ENCODE data around the gene LONRF3. TPM values are rescaled to one million over a fixed set of nuclear protein-coding genes. Genes with fewer than 3 reads are reported as not detected.

The LONRF3 gene
- total RNA-seq, 1 donor from 2014 or later: 7.2 TPM

- Histone ChIP-seq H3K4me3 (ENCODE audit: low read depth, low read length) (no peak overlapping the region), H3K27me3 (ENCODE audit: control insufficient read depth, insufficient read depth, low read length) (no peaks in the 10 kb centered on the region), H3K36me3 (ENCODE audit: control insufficient read depth, insufficient read depth, low read length) (no peaks in the 10 kb centered on the region)
- DNase-seq (ENCODE audit: low read depth): no peak
- TF ChIP-seq CTCF (IDR thresholded peaks at IDR 0.05; ENCODE audit: insufficient read depth, low read length, poor library complexity, severe bottlenecking): no peak
Measured at GRCh38 chrX:119045884-119046283, 71.5 kb downstream of the LONRF3 start.

GRCh38 chrX:119055687-119056086, 81.3 kb downstream of the LONRF3 start:
- no peak for DNase-seq (ENCODE audit: low read depth)
- Histone ChIP-seq H3K27me3 (ENCODE audit: control insufficient read depth, insufficient read depth, low read length) (no peaks in the 10 kb centered on the region), H3K4me3 (ENCODE audit: low read depth, low read length) (no peak overlapping the region), H3K36me3 (ENCODE audit: control insufficient read depth, insufficient read depth, low read length) (no peaks in the 10 kb centered on the region)
- no peak for TF ChIP-seq CTCF (IDR thresholded peaks at IDR 0.05; ENCODE audit: insufficient read depth, low read length, poor library complexity, severe bottlenecking)

- Histone ChIP-seq H3K27me3 (ENCODE audit: control insufficient read depth, insufficient read depth, low read length) (no peaks in the 10 kb centered on the region), H3K4me3 (ENCODE audit: low read depth, low read length) (no peak overlapping the region), H3K36me3 (ENCODE audit: control insufficient read depth, insufficient read depth, low read length) (no peaks in the 10 kb centered on the region)
- TF ChIP-seq CTCF (IDR thresholded peaks at IDR 0.05; ENCODE audit: insufficient read depth, low read length, poor library complexity, severe bottlenecking): no peak
- no peak for DNase-seq (ENCODE audit: low read depth)
Measured at GRCh38 chrX:119062750-119063374, 88.4 kb downstream of the LONRF3 start.

GRCh38 chrX:119063428-119063827, 89.0 kb downstream of the LONRF3 start:
- H3K4me3 ChIP-seq (ENCODE audit: low read depth, low read length): no peak overlapping the region
- H3K36me3 ChIP-seq (ENCODE audit: control insufficient read depth, insufficient read depth, low read length): no peaks in the 10 kb centered on the region
- no peaks in the 10 kb centered on the region for H3K27me3 ChIP-seq (ENCODE audit: control insufficient read depth, insufficient read depth, low read length)
- TF ChIP-seq CTCF (IDR thresholded peaks at IDR 0.05; ENCODE audit: insufficient read depth, low read length, poor library complexity, severe bottlenecking): no peak
- DNase-seq (ENCODE audit: low read depth): no peak

GRCh38 chrX:119067023-119067739, 92.8 kb downstream of the LONRF3 start:
- peak; percentile 57 for TF ChIP-seq CTCF (IDR thresholded peaks at IDR 0.05; ENCODE audit: insufficient read depth, low read length, poor library complexity, severe bottlenecking)
- no peaks in the 10 kb centered on the region for H3K36me3 ChIP-seq (ENCODE audit: control insufficient read depth, insufficient read depth, low read length)
- H3K27me3 ChIP-seq (ENCODE audit: control insufficient read depth, insufficient read depth, low read length): no peaks in the 10 kb centered on the region
- DNase-seq (ENCODE audit: low read depth): no peak
- H3K4me3 ChIP-seq (ENCODE audit: low read depth, low read length): no peak overlapping the region

Other genes starting within 250 kb of the LONRF3 start
- gene IL13RA1, start 247.0 kb upstream of the LONRF3 start, total RNA-seq: 32.0 and 38.6 TPM in 2 replicates
- 0.13 TPM in 1 of 2 replicates, not detected in the other for gene ZCCHC12, start 150.8 kb upstream of the LONRF3 start, total RNA-seq
- not detected in 2 replicates for gene CT47C1, start 98.4 kb downstream of the LONRF3 start, total RNA-seq
- not detected in 2 replicates for gene KIAA1210, start 153.2 kb downstream of the LONRF3 start, total RNA-seq